NK-92 (cell line): ENCODE measurements around the gene SRGAP3.

Source experiments
- DNase-seq: peaks from one replicate; lab custom pipeline; 2025; ENCODE audit not compliant: unreplicated experiment; lab: John Stamatoyannopoulos, UW

SRGAP3 gene

GRCh38 chr3:9149566-9149965 is 99.9 kb downstream of the SRGAP3 start:
- no peak for DNase-seq

GRCh38 chr3:9147896-9148266 is 101.6 kb downstream of the SRGAP3 start:
- no peak for DNase-seq

- DNase-seq: no peak
These were observed 102.1 kb downstream of the SRGAP3 start for GRCh38 chr3:9147215-9147895.

- DNase-seq: no peak
These were observed 102.9 kb downstream of the SRGAP3 start for GRCh38 chr3:9146367-9147071.

GRCh38 chr3:9143184-9143583 is 106.3 kb downstream of the SRGAP3 start:
- no peak for DNase-seq

GRCh38 chr3:9142362-9142761 is 107.1 kb downstream of the SRGAP3 start:
- no peak for DNase-seq

GRCh38 chr3:9141928-9142289 is 107.5 kb downstream of the SRGAP3 start:
- no peak for DNase-seq

GRCh38 chr3:9139366-9139765 is 110.1 kb downstream of the SRGAP3 start:
- no peak for DNase-seq

- no peak for DNase-seq
These were observed 111.8 kb downstream of the SRGAP3 start for GRCh38 chr3:9137676-9138075.

GRCh38 chr3:9136746-9137465 is 112.5 kb downstream of the SRGAP3 start:
- DNase-seq: no peak

GRCh38 chr3:9135930-9136525 is 113.4 kb downstream of the SRGAP3 start:
- no peak for DNase-seq

- DNase-seq: no peak
These were observed 113.9 kb downstream of the SRGAP3 start for GRCh38 chr3:9135526-9135925.

GRCh38 chr3:9133656-9134055 is 115.8 kb downstream of the SRGAP3 start:
- DNase-seq: no peak

GRCh38 chr3:9130345-9131305 is 118.8 kb downstream of the SRGAP3 start:
- DNase-seq: no peak

GRCh38 chr3:9129365-9129764 is 120.1 kb downstream of the SRGAP3 start:
- DNase-seq: no peak

- no peak for DNase-seq
These were observed 124.0 kb downstream of the SRGAP3 start for GRCh38 chr3:9125278-9125951.

GRCh38 chr3:9124730-9125129 is 124.7 kb downstream of the SRGAP3 start:
- no peak for DNase-seq

GRCh38 chr3:9123840-9124239 is 125.6 kb downstream of the SRGAP3 start:
- DNase-seq: no peak

GRCh38 chr3:9122732-9123364 is 126.6 kb downstream of the SRGAP3 start:
- no peak for DNase-seq
